DLD1 (cell line): Measurements from ENCODE around the gene PDK1.
"Not testable (repeated sequence)": the region's sequence is repeated elsewhere in the genome, so short reads cannot be mapped to it uniquely, and the experiment has no call there.

Source experiments
- in situ Hi-C: cut with HindIII; loops from 2 replicates; pipeline ENCODE4 v1.10.0; 2017; ENCODE audit warnings: low sequenced_read_pairs

PDK1 gene

DNA sequence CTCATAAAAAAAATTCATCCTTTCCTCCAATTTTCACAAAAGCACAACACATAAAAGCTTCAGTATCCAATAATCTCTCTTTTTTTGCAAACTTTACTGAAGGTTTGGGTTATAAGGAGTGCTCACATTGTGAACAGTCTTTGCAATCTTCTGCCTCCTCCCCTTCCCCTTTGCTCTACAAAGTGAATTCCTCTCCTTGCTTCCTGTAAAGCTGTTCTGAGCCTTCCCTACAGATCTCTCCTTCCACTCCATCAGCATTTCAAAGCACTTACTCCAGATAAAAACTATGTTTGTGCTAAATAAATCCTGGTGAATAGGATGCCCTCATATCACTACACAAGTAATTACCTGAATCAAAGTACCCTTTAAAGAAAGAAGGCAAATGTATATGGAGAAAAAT, 4.6 kb upstream of the PDK1 start:
- in situ Hi-C loops = no loop called here

GRCh38 chr2:172552547-172553291, 3.2 kb upstream of the PDK1 start:
- in situ Hi-C loops = no loop called here

- in situ Hi-C loops = no loop called here
These were observed 1.3 kb upstream of the PDK1 start for GRCh38 chr2:172554352-172555271.

DNA sequence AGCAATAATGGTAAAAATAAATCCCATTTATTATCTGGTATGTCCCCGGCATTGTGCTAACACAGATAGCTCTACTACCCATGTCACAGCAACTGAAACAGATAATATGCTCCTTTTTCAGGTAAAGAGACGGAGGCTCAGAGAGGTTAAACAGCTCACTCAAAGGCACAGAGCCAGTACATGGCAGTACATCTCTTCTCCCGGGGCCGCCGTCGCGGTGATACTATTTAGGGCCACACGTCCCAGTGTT, 693 bp upstream of the PDK1 start:
- in situ Hi-C loops = no loop called here

DNA sequence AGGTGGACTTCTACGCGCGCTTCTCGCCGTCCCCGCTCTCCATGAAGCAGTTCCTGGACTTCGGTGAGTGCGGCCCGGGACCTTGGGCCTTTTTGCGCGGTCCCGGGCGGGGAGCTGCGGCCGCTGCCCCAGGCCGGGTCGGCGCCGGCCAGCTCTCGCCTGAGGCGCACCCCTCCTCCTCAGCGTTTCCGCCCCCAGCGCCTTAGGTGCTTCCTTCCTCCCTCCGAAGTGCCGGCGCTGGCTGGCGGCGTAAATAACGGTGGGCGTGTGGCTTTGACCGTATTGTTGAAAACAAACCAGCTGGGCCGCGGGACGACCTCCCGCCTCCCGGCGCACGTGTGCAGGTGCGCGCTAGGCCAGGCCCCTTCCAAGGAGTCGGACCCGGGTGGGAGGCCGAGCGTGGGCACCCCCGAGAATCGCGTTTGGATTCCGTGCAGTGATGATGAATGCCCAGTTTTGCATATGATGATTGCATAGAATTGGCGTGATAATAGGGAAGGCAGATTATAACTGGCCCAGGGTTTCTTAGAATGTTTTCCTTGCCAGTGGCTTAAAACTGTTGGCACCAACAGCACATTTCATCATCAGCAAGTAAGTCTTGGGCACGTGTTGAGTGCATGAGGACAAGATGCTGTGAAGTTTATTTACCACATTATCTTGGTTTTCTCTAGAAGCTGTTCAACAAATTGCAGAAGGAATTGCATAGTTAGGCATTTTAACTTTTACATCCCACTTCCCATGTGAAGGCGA, 569 bp downstream of the PDK1 start:
- in situ Hi-C loops = no loop called here

- in situ Hi-C loops = no loop called here
These were observed 2.5 kb downstream of the PDK1 start for GRCh38 chr2:172558372-172558771.

GRCh38 chr2:172560721-172561120, 4.8 kb downstream of the PDK1 start:
- in situ Hi-C loops = no loop called here

DNA sequence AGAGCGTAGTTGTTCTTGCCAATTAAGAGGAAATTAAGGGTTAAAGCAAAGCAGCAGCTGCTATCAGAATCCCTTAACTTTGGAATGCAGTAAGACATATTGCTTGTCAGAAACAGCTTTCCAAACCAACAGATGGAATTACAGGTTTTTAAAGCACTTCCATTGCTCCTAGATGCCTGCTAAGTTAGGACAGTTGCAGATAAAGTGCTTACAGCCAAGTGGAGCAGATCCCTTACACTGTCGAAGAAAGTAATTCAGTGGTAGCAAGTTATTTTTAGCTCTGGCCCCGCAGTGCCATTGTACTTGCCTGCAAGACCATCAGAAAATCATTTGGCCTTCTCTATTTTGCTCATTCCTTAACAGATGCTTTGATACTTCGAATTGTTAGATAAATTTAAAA, 5.4 kb downstream of the PDK1 start:
- in situ Hi-C loops = no loop called here

- in situ Hi-C loops = no loop called here
These were observed 6.4 kb downstream of the PDK1 start for GRCh38 chr2:172562298-172562697.

DNA sequence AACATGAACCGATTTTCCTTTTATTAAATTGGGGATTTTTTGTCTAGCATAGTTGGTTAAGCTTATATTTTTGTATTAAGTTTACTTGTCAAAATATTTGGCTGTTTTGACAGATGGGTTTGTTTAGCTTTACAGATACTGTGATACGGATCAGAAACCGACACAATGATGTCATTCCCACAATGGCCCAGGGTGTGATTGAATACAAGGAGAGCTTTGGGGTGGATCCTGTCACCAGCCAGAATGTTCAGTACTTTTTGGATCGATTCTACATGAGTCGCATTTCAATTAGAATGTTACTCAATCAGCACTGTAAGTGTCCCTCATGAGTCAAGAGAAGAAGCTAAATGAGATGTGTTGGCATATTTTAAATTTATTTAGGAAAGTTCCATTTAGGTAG, 8.5 kb downstream of the PDK1 start:
- in situ Hi-C loops = no loop called here

GRCh38 chr2:172571245-172571644, 15.4 kb downstream of the PDK1 start:
- in situ Hi-C loops = no loop called here

DNA sequence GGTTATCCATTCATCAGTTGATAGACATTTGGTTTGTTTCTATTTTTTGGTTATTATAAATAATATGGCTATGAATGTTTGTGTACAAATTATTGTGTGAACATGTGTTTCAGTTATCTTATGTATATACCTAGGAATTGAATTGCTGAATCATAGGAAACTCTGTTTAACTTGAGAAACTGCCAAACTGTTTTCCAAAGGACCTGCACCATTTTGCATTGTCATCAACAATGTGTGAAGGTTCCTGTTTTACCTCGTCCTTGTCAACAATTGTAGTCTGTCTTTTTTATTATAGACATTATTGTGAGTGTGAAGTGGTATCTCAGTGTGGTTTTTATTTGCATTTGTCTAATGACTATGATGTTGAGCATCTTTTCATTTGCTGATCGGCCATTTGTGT, 17.1 kb downstream of the PDK1 start:
- in situ Hi-C loops = no loop called here

DNA sequence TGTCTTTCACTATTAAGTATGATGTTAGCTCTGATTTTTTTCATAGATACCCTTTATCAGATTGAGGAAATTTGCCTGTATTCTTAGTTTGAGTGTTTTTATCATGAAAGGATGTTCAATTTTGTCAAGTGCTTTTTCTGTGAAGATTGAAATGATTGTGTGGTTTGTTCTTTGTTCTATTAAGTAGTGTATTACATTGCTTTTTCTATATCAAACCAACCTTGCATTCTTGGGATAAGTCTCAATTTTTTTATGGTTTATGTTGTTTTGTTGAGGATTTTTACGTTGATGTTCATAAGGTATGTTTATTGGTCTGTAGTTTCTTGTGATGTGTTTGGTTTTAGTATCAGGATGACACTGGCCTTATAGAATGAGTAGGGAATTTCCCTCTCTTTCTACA, 19.1 kb downstream of the PDK1 start:
- in situ Hi-C loops = no loop called here

- in situ Hi-C loops = no loop called here
These were observed 22.2 kb downstream of the PDK1 start for GRCh38 chr2:172578054-172578453.

GRCh38 chr2:172578860-172579512, 23.1 kb downstream of the PDK1 start:
- in situ Hi-C loops = no loop called here

DNA sequence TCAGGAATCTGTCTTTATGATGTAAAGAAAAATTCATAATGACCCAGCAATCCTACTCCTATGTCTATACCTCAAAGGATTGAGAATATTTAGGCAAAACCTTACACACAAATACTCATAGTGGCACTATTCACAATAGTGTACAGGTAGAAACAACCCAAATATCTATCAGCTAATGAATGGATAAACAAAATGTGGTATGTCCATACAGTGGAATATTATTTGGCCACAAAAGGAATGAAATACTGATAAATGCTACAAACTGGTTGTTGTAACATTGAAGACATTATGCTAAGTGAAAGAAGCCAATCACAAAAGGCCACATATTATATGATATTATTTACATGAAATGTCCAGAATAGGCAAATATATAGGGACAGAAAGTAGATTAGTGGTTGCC, 24.7 kb downstream of the PDK1 start:
- in situ Hi-C loops = no loop called here

GRCh38 chr2:172582656-172583055, 26.8 kb downstream of the PDK1 start:
- in situ Hi-C loops = no loop called here

DNA sequence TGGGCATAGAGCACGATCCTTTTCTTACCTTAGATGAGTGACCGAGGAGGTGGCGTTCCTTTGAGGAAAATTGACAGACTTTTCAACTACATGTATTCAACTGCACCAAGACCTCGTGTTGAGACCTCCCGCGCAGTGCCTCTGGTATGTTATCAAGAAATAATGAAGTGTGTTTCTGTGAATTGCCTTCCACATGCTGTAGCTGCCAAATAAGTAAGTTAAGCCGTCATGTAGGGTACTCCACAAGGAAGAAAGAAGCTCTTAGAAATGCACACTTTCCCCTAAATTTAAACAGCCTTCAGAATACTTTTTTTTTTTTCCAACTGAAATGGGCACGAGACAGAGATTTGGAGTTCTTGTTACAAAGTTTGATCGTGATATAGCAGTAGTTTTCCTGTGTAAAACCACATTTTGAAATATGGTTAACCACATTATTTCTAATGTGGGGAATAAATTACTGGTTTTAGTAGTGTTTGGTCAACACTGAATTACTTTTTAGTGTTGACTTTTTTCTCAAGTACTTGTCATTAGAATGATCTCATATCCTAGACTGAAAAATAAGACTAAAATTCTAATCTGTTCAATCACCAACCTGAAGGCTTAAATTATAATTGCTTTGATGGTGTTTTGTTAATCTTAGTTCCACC, 30.5 kb downstream of the PDK1 start:
- in situ Hi-C loops = no loop called here

DNA sequence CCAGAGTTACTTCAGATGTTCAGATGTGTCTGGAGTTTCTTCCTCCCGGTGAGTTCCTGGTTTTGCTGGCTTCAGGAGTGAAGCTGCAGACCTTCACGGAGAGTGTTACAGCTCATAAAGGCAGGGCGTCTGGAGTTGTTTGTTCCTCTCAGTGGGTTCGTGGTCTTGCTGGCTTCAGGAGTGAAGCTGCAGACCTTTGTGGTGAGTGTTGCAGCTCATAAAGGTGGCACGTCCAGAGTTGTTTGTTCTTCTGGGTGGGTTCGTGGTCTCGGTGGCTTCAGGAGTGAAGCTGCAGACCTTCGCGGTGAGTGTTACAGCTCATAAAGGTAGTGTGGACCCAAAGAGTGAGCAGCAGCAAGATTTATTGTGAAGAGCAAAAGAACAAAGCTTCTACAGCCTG, 31.3 kb downstream of the PDK1 start:
- in situ Hi-C loops = not testable (repeated sequence)

DNA sequence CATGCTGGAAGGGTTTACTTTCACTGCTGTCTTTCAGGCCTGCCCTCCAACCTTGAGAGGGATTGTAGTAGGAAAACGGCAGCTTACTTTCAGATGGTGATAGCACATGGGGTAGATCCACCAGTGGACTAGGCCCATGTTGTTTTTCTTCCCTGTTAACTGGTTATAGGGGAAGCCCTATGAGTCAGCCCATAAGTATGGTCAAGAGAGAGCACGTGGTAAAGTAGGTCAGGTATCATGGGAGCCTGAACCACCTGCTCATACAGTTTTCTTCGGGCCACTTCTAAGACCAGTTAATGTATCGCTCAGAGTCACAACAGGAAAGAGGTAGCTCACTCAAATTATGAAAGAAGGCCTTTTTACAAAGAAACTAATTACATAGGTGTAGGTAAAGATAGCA, 33.0 kb downstream of the PDK1 start:
- in situ Hi-C loops = no loop called here

DNA sequence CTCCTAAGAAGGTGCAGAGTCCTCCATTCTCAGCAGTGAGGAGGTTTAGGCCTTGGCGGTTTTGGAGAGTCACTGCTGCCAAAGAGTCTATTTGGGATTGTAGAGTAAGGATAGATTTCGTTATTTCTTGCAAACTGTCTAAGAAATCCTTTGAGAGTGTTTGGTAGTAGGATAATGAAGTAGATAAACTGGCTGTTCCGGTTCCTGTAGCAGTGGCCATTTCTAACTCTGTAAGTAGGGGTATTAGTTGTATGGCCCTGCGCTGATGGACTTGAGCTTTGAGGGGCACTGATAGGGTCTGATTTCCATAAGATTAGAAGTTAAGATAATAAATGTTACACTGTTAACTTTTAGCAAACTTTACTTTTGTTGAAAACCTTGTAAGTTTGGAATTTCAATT, 35.5 kb downstream of the PDK1 start:
- in situ Hi-C loops = not testable (repeated sequence)
